ENCODE measurements around the gene CPOX.

CPOX gene

GRCh38 chr3:98584547-98584946, 8.9 kb downstream of the CPOX start:
- TF ChIP-seq CTCF (conservative IDR thresholded peaks at IDR 0.05; ENCODE audit: control insufficient read depth, insufficient read depth, low read depth, low read length): no peak
- H3K4me3 ChIP-seq (ENCODE audit: control insufficient read depth, low read depth, low read length): no peak overlapping the region
- DNase-seq (ENCODE audit: low read depth): no peak

- H3K4me3 ChIP-seq (ENCODE audit: control insufficient read depth, low read depth, low read length): no peak overlapping the region
- TF ChIP-seq CTCF (conservative IDR thresholded peaks at IDR 0.05; ENCODE audit: control insufficient read depth, insufficient read depth, low read depth, low read length): no peak
- DNase-seq (ENCODE audit: low read depth): no peak
Observed at GRCh38 chr3:98583766-98584165, 9.6 kb downstream of the CPOX start.

GRCh38 chr3:98582042-98582441, 11.4 kb downstream of the CPOX start:
- H3K4me3 ChIP-seq (ENCODE audit: control insufficient read depth, low read depth, low read length): no peak overlapping the region
- DNase-seq (ENCODE audit: low read depth): no peak
- TF ChIP-seq CTCF (conservative IDR thresholded peaks at IDR 0.05; ENCODE audit: control insufficient read depth, insufficient read depth, low read depth, low read length): no peak

- DNase-seq (ENCODE audit: low read depth): no peak
- H3K4me3 ChIP-seq (ENCODE audit: control insufficient read depth, low read depth, low read length): no peak overlapping the region
- TF ChIP-seq CTCF (conservative IDR thresholded peaks at IDR 0.05; ENCODE audit: control insufficient read depth, insufficient read depth, low read depth, low read length): no peak
Observed at GRCh38 chr3:98581474-98581873, 11.9 kb downstream of the CPOX start.

- no peak overlapping the region for H3K4me3 ChIP-seq (ENCODE audit: control insufficient read depth, low read depth, low read length)
- no peak for DNase-seq (ENCODE audit: low read depth)
- TF ChIP-seq CTCF (conservative IDR thresholded peaks at IDR 0.05; ENCODE audit: control insufficient read depth, insufficient read depth, low read depth, low read length): no peak
Observed at GRCh38 chr3:98580401-98581386, 12.7 kb downstream of the CPOX start.

GRCh38 chr3:98577178-98577895, 16.1 kb downstream of the CPOX start:
- H3K4me3 ChIP-seq (ENCODE audit: control insufficient read depth, low read depth, low read length): no peak overlapping the region
- TF ChIP-seq CTCF (conservative IDR thresholded peaks at IDR 0.05; ENCODE audit: control insufficient read depth, insufficient read depth, low read depth, low read length): no peak
- peak; percentile 67 for DNase-seq (ENCODE audit: low read depth)
